Thoracic aorta (tissue), 2 donors: Measurements from ENCODE around the gene HYOU1. TPM values are rescaled to one million over a fixed set of nuclear protein-coding genes. Genes with fewer than 3 reads are reported as not detected.
A peak's percentile ranks its signal among the peaks of the same experiment; 100 is the strongest.

Experiments
- ATAC-seq: fragments of 150-250 bp; one replicate; pipeline ENCODE4 v1.8.0; 2017; ENCODE audit warnings: low read depth; ENCODE audit not compliant: insufficient number of reproducible peaks, low FRiP score
- DNase-seq: peaks from one replicate; pipeline ENCODE4 v3.0.0-alpha.2; 2020; ENCODE audit warnings: low spot score
- H3K27ac ChIP-seq, 2 donors: fragments of 200-600 bp; sonication (generic); 1 replicate in 1 of 2; 2 replicates in 1 of 2; pipeline ENCODE4 v1.5.1; 2016; ENCODE audit warnings: mild to moderate bottlenecking in 2 of 2, moderate library complexity in 2 of 2
- H3K27me3 ChIP-seq: fragments of 200-600 bp; sonication (generic); replicated peaks from 2 replicates; pipeline ENCODE4 v1.6.0; 2016; ENCODE audit warnings: mild to moderate bottlenecking; ENCODE audit not compliant: insufficient read depth
- H3K36me3 ChIP-seq: fragments of 200-600 bp; sonication (generic); one replicate; pipeline ENCODE4 v1.5.1; 2016
- H3K4me1 ChIP-seq, 2 donors: fragments of 200-600 bp; sonication (generic); 1 replicate in 1 of 2; 2 replicates in 1 of 2; pipeline versions ENCODE4 v1.5.1 to v1.6.0; 2016; ENCODE audit warnings: low read depth in 2 of 2, mild to moderate bottlenecking in 1 of 2; ENCODE audit not compliant: control insufficient read depth in 1 of 2
- H3K4me3 ChIP-seq: fragments of 200-600 bp; sonication (generic); 2 replicates; pipeline ENCODE4 v1.5.1; 2016; ENCODE audit warnings: mild to moderate bottlenecking
- H3K9me3 ChIP-seq: fragments of 200-600 bp; sonication (generic); 2 replicates; pipeline ENCODE4 v1.5.1; 2016
- total RNA-seq, 2 donors: library from RNA; depleted of rRNA; stranded (reverse); fragments of >200 nt; gene quantifications; one replicate each; pipeline versions ENCODE4 v1.1.0 to v1.2.3, GENCODE V29; 2016
- TF ChIP-seq, protein P1 (sequence below): fragments of 200-600 bp; sonication (generic); IDR thresholded peaks from one replicate; pipeline ENCODE4 v1.5.1; 2019; ENCODE audit warnings: antibody characterized with exemption

Gene HYOU1
- total RNA-seq, 2 donors from 2014 or later: 94.1 to 140 TPM

DNA sequence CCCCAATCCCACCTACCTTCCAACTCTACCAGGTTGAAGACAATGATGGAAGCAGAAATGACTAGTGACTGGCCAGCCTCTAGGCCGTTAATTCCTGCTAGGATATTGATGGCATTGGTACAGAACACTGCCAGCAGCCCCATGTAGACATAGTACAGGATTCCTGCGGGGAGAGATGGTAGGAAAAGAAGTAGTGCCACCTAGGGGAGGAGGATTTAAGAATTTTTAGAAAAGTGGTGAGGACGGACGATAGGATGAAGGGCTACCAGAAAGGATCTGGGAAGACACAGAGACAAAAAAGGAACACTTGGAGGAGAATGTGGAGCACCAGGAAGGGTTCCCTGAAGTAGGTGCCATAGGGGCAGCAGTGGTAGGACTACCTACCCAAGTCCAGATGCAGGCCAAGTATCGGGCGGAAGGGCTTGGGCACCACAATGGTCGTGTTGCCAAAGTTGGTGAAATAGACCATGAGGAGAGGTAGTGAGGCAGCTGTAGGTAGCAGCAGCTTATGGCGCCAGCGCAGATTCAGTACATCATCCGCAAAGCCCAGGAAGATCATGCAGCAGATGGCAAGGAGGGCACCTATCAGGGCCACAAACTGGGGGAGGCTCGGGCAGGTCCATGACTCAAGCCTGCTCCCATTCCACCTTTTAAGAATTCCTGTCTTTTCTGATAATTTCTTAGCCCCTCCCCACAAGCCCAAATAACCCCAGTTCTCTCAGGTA is 43.4 kb upstream of the HYOU1 start:
- ATAC-seq: no peak
- peak overlapping the region; percentile 89 for H3K4me3 ChIP-seq
- H3K9me3 ChIP-seq: no peaks in the 10 kb centered on the region
- peaks cover 18% of the 10 kb centered on the region for H3K36me3 ChIP-seq
- H3K27me3 ChIP-seq: no peaks in the 10 kb centered on the region
- no peak overlapping the region for H3K27ac ChIP-seq
- DNase-seq: no peak
- peaks cover 19 to 32% of the 10 kb centered on the region in 2 donors for H3K4me1 ChIP-seq
- TF ChIP-seq, protein P1, sequence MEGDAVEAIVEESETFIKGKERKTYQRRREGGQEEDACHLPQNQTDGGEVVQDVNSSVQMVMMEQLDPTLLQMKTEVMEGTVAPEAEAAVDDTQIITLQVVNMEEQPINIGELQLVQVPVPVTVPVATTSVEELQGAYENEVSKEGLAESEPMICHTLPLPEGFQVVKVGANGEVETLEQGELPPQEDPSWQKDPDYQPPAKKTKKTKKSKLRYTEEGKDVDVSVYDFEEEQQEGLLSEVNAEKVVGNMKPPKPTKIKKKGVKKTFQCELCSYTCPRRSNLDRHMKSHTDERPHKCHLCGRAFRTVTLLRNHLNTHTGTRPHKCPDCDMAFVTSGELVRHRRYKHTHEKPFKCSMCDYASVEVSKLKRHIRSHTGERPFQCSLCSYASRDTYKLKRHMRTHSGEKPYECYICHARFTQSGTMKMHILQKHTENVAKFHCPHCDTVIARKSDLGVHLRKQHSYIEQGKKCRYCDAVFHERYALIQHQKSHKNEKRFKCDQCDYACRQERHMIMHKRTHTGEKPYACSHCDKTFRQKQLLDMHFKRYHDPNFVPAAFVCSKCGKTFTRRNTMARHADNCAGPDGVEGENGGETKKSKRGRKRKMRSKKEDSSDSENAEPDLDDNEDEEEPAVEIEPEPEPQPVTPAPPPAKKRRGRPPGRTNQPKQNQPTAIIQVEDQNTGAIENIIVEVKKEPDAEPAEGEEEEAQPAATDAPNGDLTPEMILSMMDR: no peak

DNA sequence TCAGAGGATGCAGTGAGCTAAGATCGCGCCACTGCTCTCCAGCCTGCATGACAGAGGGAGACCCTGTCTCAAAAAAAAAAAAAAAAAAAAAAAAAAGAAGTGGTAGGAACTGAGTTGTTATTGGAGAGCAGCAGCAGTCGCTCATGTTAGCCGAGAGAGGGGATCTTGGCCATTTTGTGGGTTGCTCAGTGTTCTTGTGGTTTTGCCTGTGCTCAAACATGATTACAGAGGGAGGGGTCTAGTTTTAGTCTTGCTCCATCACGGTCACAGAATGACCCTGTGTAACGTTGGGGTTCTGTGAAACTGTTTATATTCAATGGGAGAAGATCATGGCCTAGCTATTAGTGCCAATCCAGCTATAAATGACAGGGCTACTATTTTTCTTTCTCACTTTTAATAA is 42.7 kb upstream of the HYOU1 start:
- H3K4me3 ChIP-seq: no peak overlapping the region
- ATAC-seq (no peak), DNase-seq (no peak)
- H3K27me3 ChIP-seq: no peaks in the 10 kb centered on the region
- peaks cover 19 to 32% of the 10 kb centered on the region in 2 donors for H3K4me1 ChIP-seq
- H3K27ac ChIP-seq: no peak overlapping the region
- H3K9me3 ChIP-seq: no peaks in the 10 kb centered on the region
- TF ChIP-seq, protein P1: no peak
- peaks cover 18% of the 10 kb centered on the region for H3K36me3 ChIP-seq

- Histone ChIP-seq H3K9me3 (no peaks in the 10 kb centered on the region), H3K27me3 (no peaks in the 10 kb centered on the region), H3K4me3 (peak overlapping the region; percentile 86), H3K36me3 (peaks cover 18% of the 10 kb centered on the region), H3K27ac (peak overlapping the region; percentile 88 to 95), H3K4me1 (peaks cover 18 to 30% of the 10 kb centered on the region in 2 donors)
- TF ChIP-seq, protein P1: no peak
- DNase-seq: peak; percentile 97
- peak; percentile 97 for ATAC-seq
Measured at GRCh38 chr11:119095066-119095880, 38.3 kb upstream of the HYOU1 start.

DNA sequence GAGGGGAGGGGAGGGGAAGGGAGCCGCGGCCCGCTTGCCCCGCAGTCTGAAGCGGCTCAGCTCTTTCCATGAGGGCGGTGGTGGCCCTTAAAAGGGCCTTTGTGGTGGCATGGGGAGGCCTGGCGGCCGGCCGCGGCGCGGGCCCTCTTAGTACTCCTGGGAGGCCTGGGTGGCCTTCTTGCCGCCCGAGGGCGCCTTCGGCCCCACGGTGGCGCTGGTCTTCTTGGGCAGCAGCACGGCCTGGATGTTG is 37.7 kb upstream of the HYOU1 start:
- ATAC-seq (peak; percentile 54), DNase-seq (peak; percentile 59)
- Histone ChIP-seq H3K27me3 (no peaks in the 10 kb centered on the region), H3K36me3 (peaks cover 18% of the 10 kb centered on the region), H3K9me3 (no peaks in the 10 kb centered on the region), H3K4me3 (peak overlapping the region; percentile 86), H3K27ac (peak overlapping the region; percentile 88 to 95), H3K4me1 (peaks cover 16 to 24% of the 10 kb centered on the region in 2 donors)
- TF ChIP-seq, protein P1: peak; percentile 64

- peak overlapping the region; percentile 86 for H3K4me3 ChIP-seq
- H3K27ac ChIP-seq: peak overlapping the region; percentile 88 to 95
- no peaks in the 10 kb centered on the region for H3K27me3 ChIP-seq
- H3K36me3 ChIP-seq: peaks cover 18% of the 10 kb centered on the region
- DNase-seq (no peak), ATAC-seq (peak; percentile 2)
- TF ChIP-seq, protein P1: no peak
- no peaks in the 10 kb centered on the region for H3K9me3 ChIP-seq
- H3K4me1 ChIP-seq: peaks cover 16 to 23% of the 10 kb centered on the region in 2 donors
Measured at GRCh38 chr11:119093942-119094815, 37.2 kb upstream of the HYOU1 start.
